ENCODE data around the gene PDE1A.
"Not testable (repeated sequence)": the region's sequence is repeated elsewhere in the genome, so short reads cannot be mapped to it uniquely, and the experiment has no call there.

The PDE1A gene

GRCh38 chr2:182404975-182405561 lies 21.8 kb downstream of the PDE1A start:
- DNase-seq, result no peak

GRCh38 chr2:182404092-182404491 lies 22.7 kb downstream of the PDE1A start:
- DNase-seq, result peak; percentile 54

- peak; percentile 6 for DNase-seq
Measured at GRCh38 chr2:182393270-182393760, 33.5 kb downstream of the PDE1A start.

GRCh38 chr2:182391443-182391842 lies 35.4 kb downstream of the PDE1A start:
- DNase-seq, result no peak

- not testable (repeated sequence) for DNase-seq
Measured at GRCh38 chr2:182386267-182386880, 40.5 kb downstream of the PDE1A start.

GRCh38 chr2:182384860-182385259 lies 42.0 kb downstream of the PDE1A start:
- DNase-seq, result no peak

GRCh38 chr2:182381225-182381624 lies 45.6 kb downstream of the PDE1A start:
- no peak for DNase-seq

- DNase-seq, result peak; percentile 9
Measured at GRCh38 chr2:182379241-182379640, 47.6 kb downstream of the PDE1A start.

GRCh38 chr2:182378759-182379158 lies 48.1 kb downstream of the PDE1A start:
- no peak for DNase-seq

- no peak for DNase-seq
Measured at GRCh38 chr2:182377467-182377866, 49.4 kb downstream of the PDE1A start.

- no peak for DNase-seq
Measured at GRCh38 chr2:182375862-182376261, 51.0 kb downstream of the PDE1A start.

GRCh38 chr2:182372661-182373060 lies 54.2 kb downstream of the PDE1A start:
- DNase-seq, result peak; percentile 91

- DNase-seq, result no peak
Measured at GRCh38 chr2:182368996-182369395, 57.8 kb downstream of the PDE1A start.

GRCh38 chr2:182368446-182368845 lies 58.4 kb downstream of the PDE1A start:
- peak; percentile 18 for DNase-seq

- no peak for DNase-seq
Measured at GRCh38 chr2:182367401-182367800, 59.4 kb downstream of the PDE1A start.

- peak; percentile 18 for DNase-seq
Measured at GRCh38 chr2:182366628-182367027, 60.2 kb downstream of the PDE1A start.

- no peak for DNase-seq
Measured at GRCh38 chr2:182365855-182366254, 61.0 kb downstream of the PDE1A start.

- no peak for DNase-seq
Measured at GRCh38 chr2:182361477-182361876, 65.4 kb downstream of the PDE1A start.

- no peak for DNase-seq
Measured at GRCh38 chr2:182360663-182361260, 66.1 kb downstream of the PDE1A start.

GRCh38 chr2:182359990-182360662 lies 66.7 kb downstream of the PDE1A start:
- peak; percentile 62 for DNase-seq

- peak; percentile 11 for DNase-seq
Measured at GRCh38 chr2:182359027-182359989, 67.5 kb downstream of the PDE1A start.

- no peak for DNase-seq
Measured at GRCh38 chr2:182358601-182359000, 68.2 kb downstream of the PDE1A start.

- no peak for DNase-seq
Measured at GRCh38 chr2:182355815-182356214, 71.0 kb downstream of the PDE1A start.
